Activated T-helper 1 cell treated with anti-CD3 and anti-CD28 coated beads, Interleukin-12 subunit alpha, Interleukin-12 subunit beta, Interleukin-2, Interleukin-4 antibody, amounts not matched to agents 30 ng/mL and 10 ng/mL and 1 ng/mL, durations not matched to agents 14 hours and 24 hours and 36 hours (primary cell): ENCODE measurements around the gene HDAC4. TPM values are rescaled to one million over a fixed set of nuclear protein-coding genes. Genes with fewer than 3 reads are reported as not detected.

Experiments used
- DNase-seq: peaks from one replicate; pipeline ENCODE4 v3.0.0; 2021; ENCODE audit warnings: low spot score
- H3K27ac Mint-ChIP-seq: one replicate; pipeline ENCODE4 v1.8.0; 2021; ENCODE audit warnings: mild to moderate bottlenecking, mixed read lengths
- H3K27me3 Mint-ChIP-seq: one replicate; pipeline ENCODE4 v1.8.0; 2022; ENCODE audit warnings: mild to moderate bottlenecking, moderate library complexity, mixed read lengths; ENCODE audit not compliant: insufficient read depth
- H3K36me3 Mint-ChIP-seq: one replicate; pipeline ENCODE4 v1.8.0; 2021; ENCODE audit warnings: low read depth, mixed read lengths
- H3K4me1 Mint-ChIP-seq: one replicate; pipeline ENCODE4 v1.8.0; 2021; ENCODE audit warnings: low read depth, mixed read lengths
- H3K4me3 Mint-ChIP-seq: one replicate; pipeline ENCODE4 v1.8.0; 2021; ENCODE audit warnings: mild to moderate bottlenecking, moderate library complexity, mixed read lengths
- H3K9me3 Mint-ChIP-seq: one replicate; pipeline ENCODE4 v1.8.0; 2021; ENCODE audit warnings: mixed read lengths
- intact Hi-C: fragments of 100-400 bp; cut with micrococcal nuclease; formaldehyde crosslinking; loops from one replicate; pipeline ENCODE4 v1.15.1; 2024
- total RNA-seq: library from RNA; stranded (reverse); gene quantifications from 2 replicates; pipeline ENCODE4 v1.2.3, GENCODE V29; 2022

HDAC4 gene
- total RNA-seq, 1 donor from 2014 or later, result 41.3 TPM

DNA sequence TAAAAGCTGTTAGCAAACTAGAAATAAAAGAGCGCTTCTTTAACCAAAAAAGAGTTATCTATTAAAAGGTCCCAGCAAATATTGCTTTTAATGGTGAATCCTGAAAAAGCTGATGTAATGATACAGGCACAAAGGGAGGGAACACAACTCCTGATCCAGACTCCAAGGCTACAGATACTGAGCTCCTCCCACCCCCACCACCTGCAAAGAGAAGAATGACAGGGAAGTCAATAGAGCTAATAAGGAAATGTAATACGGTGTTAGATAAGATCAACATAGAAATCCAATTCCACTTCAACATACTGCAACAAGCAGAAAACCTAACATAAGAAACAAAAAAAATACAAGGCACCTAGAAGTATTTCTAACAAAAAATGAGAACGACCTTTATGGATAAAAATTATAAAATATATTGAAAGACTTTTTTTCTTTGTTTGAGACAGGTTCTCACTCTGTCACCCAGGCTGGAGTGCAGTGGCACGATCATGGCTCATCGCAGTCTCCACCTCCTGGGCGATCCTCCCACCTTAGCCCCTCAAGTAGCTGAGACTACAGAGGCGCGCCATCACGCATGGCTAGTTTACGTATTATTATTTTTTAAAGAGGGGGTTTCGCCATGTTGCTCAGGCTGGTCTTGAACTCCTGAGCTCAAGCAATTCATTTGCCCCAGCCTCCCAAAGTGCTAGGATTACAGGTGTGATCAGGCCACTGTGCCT lies 192.2 kb downstream of the HDAC4 start:
- H3K27me3 Mint-ChIP-seq, result no peaks in the 10 kb centered on the region
- DNase-seq, result no peak
- H3K9me3 Mint-ChIP-seq, result no peaks in the 10 kb centered on the region
- H3K4me1 Mint-ChIP-seq, result peaks cover 36% of the 10 kb centered on the region
- no peak overlapping the region for H3K27ac Mint-ChIP-seq
- no peaks in the 10 kb centered on the region for H3K36me3 Mint-ChIP-seq
- H3K4me3 Mint-ChIP-seq, result no peak overlapping the region
- intact Hi-C loops, result no loop called here

DNA sequence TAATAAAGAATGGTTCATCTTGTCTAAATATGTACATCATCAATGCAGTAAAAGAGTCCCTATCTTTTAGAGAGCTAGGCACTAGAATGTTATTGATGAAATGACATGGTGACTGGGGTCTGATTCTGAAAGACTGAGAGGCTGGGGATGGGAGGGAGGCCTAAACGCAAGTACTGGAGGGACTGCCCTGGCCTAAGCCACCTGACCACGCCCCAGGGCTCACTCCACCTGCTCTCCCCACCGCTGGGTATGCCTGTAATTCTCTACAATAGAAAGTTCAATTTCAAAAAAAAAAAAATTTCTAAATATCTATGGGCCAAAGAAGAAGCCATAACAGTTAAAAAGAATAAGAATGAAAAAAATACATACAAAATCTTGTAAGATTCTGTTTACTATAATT lies 194.0 kb downstream of the HDAC4 start:
- no peaks in the 10 kb centered on the region for H3K27me3 Mint-ChIP-seq
- no peak overlapping the region for H3K27ac Mint-ChIP-seq
- no peak for DNase-seq
- H3K36me3 Mint-ChIP-seq, result peaks cover 3% of the 10 kb centered on the region
- intact Hi-C loops, result no loop called here
- peaks cover 28% of the 10 kb centered on the region for H3K4me1 Mint-ChIP-seq
- H3K4me3 Mint-ChIP-seq, result no peak overlapping the region
- no peaks in the 10 kb centered on the region for H3K9me3 Mint-ChIP-seq

- no peaks in the 10 kb centered on the region for H3K9me3 Mint-ChIP-seq
- peaks cover 3% of the 10 kb centered on the region for H3K36me3 Mint-ChIP-seq
- no peak overlapping the region for H3K4me3 Mint-ChIP-seq
- H3K4me1 Mint-ChIP-seq, result peaks cover 21% of the 10 kb centered on the region
- intact Hi-C loops, result no loop called here
- DNase-seq, result no peak
- no peaks in the 10 kb centered on the region for H3K27me3 Mint-ChIP-seq
- H3K27ac Mint-ChIP-seq, result no peak overlapping the region
Measured at GRCh38 chr2:239206042-239206441, 194.8 kb downstream of the HDAC4 start.

DNA sequence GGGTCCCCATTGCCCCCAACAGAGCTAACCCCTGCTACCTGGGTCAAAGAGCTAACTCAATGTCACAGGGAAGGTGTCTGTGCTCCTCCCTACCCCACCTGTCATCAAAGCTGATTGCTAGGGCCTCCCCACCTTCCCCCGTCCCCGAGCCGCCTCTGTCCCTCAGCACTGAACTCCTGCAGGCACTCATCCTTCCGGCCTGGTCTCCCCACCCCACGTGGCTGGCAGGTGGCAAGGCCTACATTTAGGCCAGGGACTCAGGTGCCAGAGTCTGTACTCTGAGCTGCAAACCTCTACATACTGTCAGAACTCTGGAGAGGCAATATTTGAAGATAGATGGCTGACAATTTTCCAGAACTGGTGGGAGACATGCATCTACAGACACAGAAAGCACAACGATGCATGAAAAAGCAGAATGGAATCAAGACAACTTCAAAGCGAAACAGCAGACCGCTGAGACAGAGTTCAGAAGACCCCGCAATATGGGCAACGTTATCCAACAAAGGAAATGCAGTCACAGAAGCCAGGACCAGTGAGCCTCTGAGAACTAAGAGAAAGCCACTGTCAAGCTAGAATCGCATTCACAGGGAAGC lies 195.8 kb downstream of the HDAC4 start:
- Mint-ChIP-seq H3K27me3 (no peaks in the 10 kb centered on the region), H3K4me1 (peaks cover 21% of the 10 kb centered on the region), H3K36me3 (peaks cover 6% of the 10 kb centered on the region), H3K9me3 (no peaks in the 10 kb centered on the region), H3K4me3 (no peak overlapping the region), H3K27ac (no peak overlapping the region)
- DNase-seq, result no peak
- intact Hi-C loops, result loop anchor here (1.0 kb wide), 1 partner anchor 11 kb away; no protein-coding TSS in a partner anchor

DNA sequence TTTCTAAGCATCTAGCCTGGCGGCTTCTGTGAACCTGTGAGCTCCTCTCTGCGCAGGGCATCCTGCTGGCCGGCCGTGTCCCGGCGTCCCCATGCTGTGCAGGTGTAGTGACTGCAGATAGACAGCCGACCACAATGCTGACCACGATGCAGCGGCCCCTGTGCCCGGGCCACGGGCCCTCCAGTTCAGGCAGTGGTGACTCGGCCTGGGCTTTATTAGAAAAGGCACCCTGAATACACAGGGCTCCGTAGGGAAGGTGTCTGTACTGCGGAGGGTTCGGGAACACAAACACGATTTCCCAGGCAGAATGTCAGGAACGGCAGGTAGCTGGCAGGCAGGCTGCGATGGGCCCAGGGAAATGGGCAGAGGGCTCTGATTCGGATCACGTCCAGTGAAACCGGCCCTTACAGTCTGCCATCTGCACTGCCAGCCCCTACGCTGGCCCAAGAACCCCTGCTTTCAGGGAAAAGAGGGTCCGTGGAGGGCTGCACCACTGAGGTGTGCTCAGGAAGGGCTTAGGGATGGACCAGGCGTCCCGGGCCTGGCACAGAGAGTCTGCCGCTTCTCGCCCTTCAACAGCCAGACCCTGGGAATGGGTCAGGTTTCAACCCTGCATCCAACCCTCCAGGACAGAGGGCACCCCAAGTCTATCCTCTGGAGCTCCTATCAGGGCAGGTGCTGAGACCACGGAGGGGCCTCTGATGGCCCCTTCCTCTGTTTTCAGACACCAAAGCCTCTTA lies 196.5 kb downstream of the HDAC4 start:
- no peak for DNase-seq
- peaks cover 16% of the 10 kb centered on the region for H3K4me1 Mint-ChIP-seq
- peaks cover 6% of the 10 kb centered on the region for H3K36me3 Mint-ChIP-seq
- intact Hi-C loops, result no loop called here
- no peaks in the 10 kb centered on the region for H3K27me3 Mint-ChIP-seq
- no peak overlapping the region for H3K4me3 Mint-ChIP-seq
- no peaks in the 10 kb centered on the region for H3K9me3 Mint-ChIP-seq
- H3K27ac Mint-ChIP-seq, result no peak overlapping the region

GRCh38 chr2:239203443-239204135 lies 197.2 kb downstream of the HDAC4 start:
- Mint-ChIP-seq H3K27ac (no peak overlapping the region), H3K9me3 (no peaks in the 10 kb centered on the region), H3K4me1 (peaks cover 16% of the 10 kb centered on the region), H3K36me3 (peaks cover 8% of the 10 kb centered on the region), H3K27me3 (no peaks in the 10 kb centered on the region), H3K4me3 (no peak overlapping the region)
- intact Hi-C loops, result no loop called here
- no peak for DNase-seq

DNA sequence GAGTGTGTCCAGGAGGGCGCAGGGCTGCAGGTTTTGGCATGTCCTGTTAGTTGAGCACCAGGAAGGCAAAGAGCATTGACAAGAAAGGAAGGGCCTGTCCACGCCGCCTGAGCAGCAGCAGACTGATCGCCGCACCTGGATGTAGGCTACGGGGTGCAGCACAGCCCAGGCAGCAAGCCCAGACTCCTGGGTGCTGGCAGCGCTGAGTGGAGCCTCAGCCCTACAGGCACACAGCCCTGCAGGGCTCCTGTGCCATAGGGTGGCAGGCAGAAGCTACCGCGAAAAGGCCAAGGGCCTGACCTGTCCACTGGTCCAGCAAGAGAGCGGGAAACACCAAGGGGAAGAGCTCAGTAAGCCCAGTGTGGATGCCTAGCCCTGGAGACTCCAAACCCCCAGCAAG lies 198.0 kb downstream of the HDAC4 start:
- Mint-ChIP-seq H3K27me3 (no peaks in the 10 kb centered on the region), H3K27ac (no peak overlapping the region), H3K9me3 (no peaks in the 10 kb centered on the region), H3K4me1 (peaks cover 16% of the 10 kb centered on the region), H3K4me3 (no peak overlapping the region), H3K36me3 (peaks cover 9% of the 10 kb centered on the region)
- intact Hi-C loops, result no loop called here
- DNase-seq, result no peak

DNA sequence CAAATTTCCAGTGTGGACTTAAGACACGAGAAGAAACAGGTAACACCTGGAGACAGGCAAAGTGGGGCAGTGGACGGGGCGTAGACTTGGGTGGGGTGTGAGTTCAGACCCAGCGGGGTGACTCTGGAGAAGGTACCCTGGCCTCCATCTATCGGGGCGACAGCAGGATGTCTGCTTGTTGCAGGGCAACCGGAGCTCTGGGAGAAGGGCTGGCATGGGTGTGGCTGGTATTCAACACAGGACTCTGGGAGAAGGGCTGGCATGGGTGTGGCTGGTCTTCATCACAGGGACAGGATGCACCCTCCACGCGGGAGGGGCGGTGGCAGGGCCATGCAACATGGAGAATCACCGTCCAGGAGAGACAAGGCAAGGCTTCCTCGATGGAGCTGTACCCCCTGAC lies 198.5 kb downstream of the HDAC4 start:
- peaks cover 16% of the 10 kb centered on the region for H3K4me1 Mint-ChIP-seq
- intact Hi-C loops, result no loop called here
- no peaks in the 10 kb centered on the region for H3K27me3 Mint-ChIP-seq
- DNase-seq, result no peak
- no peak overlapping the region for H3K27ac Mint-ChIP-seq
- H3K4me3 Mint-ChIP-seq, result no peak overlapping the region
- no peaks in the 10 kb centered on the region for H3K9me3 Mint-ChIP-seq
- H3K36me3 Mint-ChIP-seq, result peaks cover 9% of the 10 kb centered on the region

- H3K9me3 Mint-ChIP-seq, result no peaks in the 10 kb centered on the region
- no peak for DNase-seq
- peaks cover 12% of the 10 kb centered on the region for H3K36me3 Mint-ChIP-seq
- intact Hi-C loops, result no loop called here
- no peak overlapping the region for H3K27ac Mint-ChIP-seq
- peaks cover 16% of the 10 kb centered on the region for H3K4me1 Mint-ChIP-seq
- H3K27me3 Mint-ChIP-seq, result no peaks in the 10 kb centered on the region
- no peak overlapping the region for H3K4me3 Mint-ChIP-seq
Measured at GRCh38 chr2:239201884-239202283, 198.9 kb downstream of the HDAC4 start.

- H3K4me3 Mint-ChIP-seq, result no peak overlapping the region
- intact Hi-C loops, result no loop called here
- H3K4me1 Mint-ChIP-seq, result peaks cover 12% of the 10 kb centered on the region
- H3K9me3 Mint-ChIP-seq, result no peaks in the 10 kb centered on the region
- no peak for DNase-seq
- H3K27ac Mint-ChIP-seq, result no peak overlapping the region
- H3K36me3 Mint-ChIP-seq, result peaks cover 15% of the 10 kb centered on the region
- H3K27me3 Mint-ChIP-seq, result no peaks in the 10 kb centered on the region
Measured at GRCh38 chr2:239201531-239201876, 199.3 kb downstream of the HDAC4 start.

DNA sequence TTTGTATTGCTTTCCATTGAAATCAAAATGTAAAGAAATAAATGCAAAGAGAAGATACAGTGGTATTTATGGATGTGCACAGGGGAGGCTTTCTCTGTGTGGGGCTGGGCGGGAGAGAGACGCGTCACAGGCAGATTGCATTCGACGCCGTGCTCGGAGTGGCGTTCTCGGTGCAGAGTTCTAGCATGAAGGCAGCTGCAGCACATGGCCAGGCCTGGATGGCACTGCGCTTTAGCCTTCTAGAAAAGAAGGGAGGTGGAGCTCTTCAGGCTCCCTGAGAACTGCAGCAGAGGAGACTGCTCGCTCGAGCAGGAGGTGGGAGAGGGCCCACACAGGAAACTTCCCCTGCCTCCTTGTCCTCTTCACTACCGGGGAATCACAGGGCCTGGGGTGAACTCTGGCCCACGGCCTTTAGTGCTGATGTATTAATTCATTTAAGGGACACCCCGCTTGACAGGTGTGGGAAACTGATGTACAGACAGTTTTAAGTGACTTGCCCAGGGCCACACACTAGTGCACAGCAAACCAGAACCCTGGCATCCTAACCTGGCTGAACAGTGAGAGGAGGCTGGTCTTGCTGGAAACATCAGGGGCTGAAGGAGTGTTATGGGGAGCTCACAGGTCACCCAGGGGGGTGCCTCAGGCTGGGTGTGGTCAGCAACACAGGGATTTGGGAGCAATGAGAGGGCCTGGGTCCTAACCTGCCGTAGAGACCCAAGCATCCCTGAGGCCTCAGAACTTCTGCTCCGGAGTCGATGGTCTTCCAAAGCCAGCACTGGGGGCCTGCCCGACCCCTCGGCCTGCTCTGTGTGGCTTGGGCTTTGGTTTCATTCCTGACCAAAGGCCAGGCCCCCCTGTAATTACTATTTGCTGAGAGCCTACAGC lies 199.9 kb downstream of the HDAC4 start:
- intact Hi-C loops, result no loop called here
- H3K4me1 Mint-ChIP-seq, result peaks cover 7% of the 10 kb centered on the region
- H3K27me3 Mint-ChIP-seq, result no peaks in the 10 kb centered on the region
- DNase-seq, result no peak
- peaks cover 16% of the 10 kb centered on the region for H3K36me3 Mint-ChIP-seq
- H3K9me3 Mint-ChIP-seq, result no peaks in the 10 kb centered on the region
- no peak overlapping the region for H3K4me3 Mint-ChIP-seq
- H3K27ac Mint-ChIP-seq, result no peak overlapping the region

- Mint-ChIP-seq H3K27me3 (no peaks in the 10 kb centered on the region), H3K4me3 (no peak overlapping the region), H3K36me3 (peaks cover 17% of the 10 kb centered on the region), H3K9me3 (no peaks in the 10 kb centered on the region), H3K4me1 (no peaks in the 10 kb centered on the region), H3K27ac (no peak overlapping the region)
- DNase-seq, result no peak
- intact Hi-C loops, result no loop called here
Measured at GRCh38 chr2:239199041-239199768, 201.6 kb downstream of the HDAC4 start.
